IMR-90 (cell line): ENCODE results near the gene IL18. TPM values are rescaled to one million over a fixed set of nuclear protein-coding genes. Genes with fewer than 3 reads are reported as not detected.

ENCODE experiments used
- ATAC-seq: fragments of 200-7000 bp; cut with Tn5 transposase; 2 replicates; pipeline ENCODE4 v1.9.1; 2020; ENCODE audit warnings: low read depth, mild to moderate bottlenecking, moderate library complexity
- BruUV-seq: library from RNA; stranded (reverse); fragments of 400-500 nt; replicated peaks from 2 replicates; lab custom pipeline; 2021; lab: Mats Ljungman, UMichigan
- CTCF ChIA-PET: fragments of 300-600 bp; formaldehyde crosslinking; extraction: SDS; loops from one replicate; lab custom pipeline; 2021; ENCODE audit warnings: antibody characterized with exemption; lab: Yijun Ruan, JAX
- POLR2A ChIA-PET: fragments of 300-600 bp; sonication (Branson Sonifier 250); formaldehyde crosslinking; loops from one replicate; lab custom pipeline; 2022; ENCODE audit warnings: antibody characterized with exemption; ENCODE audit not compliant: unreplicated experiment; lab: Charles Lee
- DNase-seq: peaks from one replicate; pipeline ENCODE4 v3.0.0; 2013
- H2AFZ ChIP-seq: replicated peaks from 2 replicates; pipeline ENCODE3; 2013; ENCODE audit warnings: low read length, mild to moderate bottlenecking; ENCODE audit not compliant: poor library complexity
- H2AK5ac ChIP-seq: 2 replicates; pipeline ENCODE4 v1.6.1; 2013; ENCODE audit warnings: low read depth, low read length, inconsistent platforms
- H2AK9ac ChIP-seq: replicated peaks from 2 replicates; pipeline ENCODE3; 2013; ENCODE audit warnings: mild to moderate bottlenecking, low read depth, low read length, moderate library complexity; ENCODE audit not compliant: poor library complexity
- H2BK120ac ChIP-seq: 2 replicates; pipeline ENCODE4 v1.6.1; 2013; ENCODE audit warnings: low read depth, low read length, inconsistent platforms
- H2BK15ac ChIP-seq: 3 replicates; pipeline ENCODE4 v1.6.1; 2013; ENCODE audit warnings: low read depth, low read length, inconsistent platforms
- H2BK20ac ChIP-seq: 2 replicates; pipeline ENCODE4 v1.6.1; 2013; ENCODE audit warnings: low read depth, mild to moderate bottlenecking, inconsistent platforms, low read length, moderate library complexity
- H2BK5ac ChIP-seq: 2 replicates; pipeline ENCODE4 v1.6.1; 2013; ENCODE audit warnings: mild to moderate bottlenecking, low read depth, low read length, inconsistent platforms; ENCODE audit not compliant: poor library complexity, severe bottlenecking
- H3K14ac ChIP-seq: replicated peaks from 2 replicates; pipeline ENCODE4 v1.6.1; 2013; ENCODE audit warnings: low read depth, low read length, inconsistent platforms
- H3K18ac ChIP-seq: 2 replicates; pipeline ENCODE4 v1.6.1; 2013; ENCODE audit warnings: low read depth, low read length, control low read depth
- H3K23ac ChIP-seq: 2 replicates; pipeline ENCODE4 v1.6.1; 2013; ENCODE audit warnings: low read depth, low read length, inconsistent platforms
- H3K27ac ChIP-seq: 2 replicates; pipeline ENCODE4 v1.5.1; 2013; ENCODE audit warnings: mild to moderate bottlenecking, control low read depth, low read length; ENCODE audit not compliant: insufficient read depth
- H3K27me3 ChIP-seq: 2 replicates; pipeline ENCODE4 v1.6.1; 2013; ENCODE audit warnings: low read length; ENCODE audit not compliant: control insufficient read depth, insufficient read depth
- H3K36me3 ChIP-seq: 2 replicates; pipeline ENCODE4 v1.6.1; 2013; ENCODE audit warnings: low read length, mixed read lengths; ENCODE audit not compliant: control insufficient read depth, insufficient read depth
- H3K4ac ChIP-seq: 2 replicates; pipeline ENCODE4 v1.6.1; 2013; ENCODE audit warnings: low read depth, low read length, inconsistent platforms
- H3K4me1 ChIP-seq: 2 replicates; pipeline ENCODE4 v1.6.1; 2013; ENCODE audit warnings: low read length, mixed read lengths; ENCODE audit not compliant: control insufficient read depth, insufficient read depth
- H3K4me2 ChIP-seq: 2 replicates; pipeline ENCODE4 v1.6.1; 2013; ENCODE audit warnings: low read depth, mild to moderate bottlenecking, control low read depth, low read length, moderate library complexity
- H3K4me3 ChIP-seq: 2 replicates; pipeline ENCODE4 v1.5.1; 2013; ENCODE audit warnings: low read depth, mild to moderate bottlenecking, control low read depth, low read length, moderate library complexity; ENCODE audit not compliant: insufficient read depth
- H3K56ac ChIP-seq: 2 replicates; pipeline ENCODE4 v1.6.1; 2013; ENCODE audit warnings: low read length, inconsistent platforms; ENCODE audit not compliant: insufficient read depth; ENCODE audit errors: extremely low read depth
- H3K79me1 ChIP-seq, 2 experiments: 2 replicates each; pipeline ENCODE4 v1.6.1; 2013; ENCODE audit warnings: low read length in 2 of 2, inconsistent platforms in 1 of 2, low read depth in 1 of 2
- H3K9ac ChIP-seq: 2 replicates; pipeline ENCODE4 v1.6.1; 2013; ENCODE audit warnings: low read depth, low read length, control low read depth
- H3K9me1 ChIP-seq: 2 replicates; pipeline ENCODE4 v1.6.1; 2013; ENCODE audit warnings: low read length, inconsistent platforms; ENCODE audit not compliant: insufficient read depth
- H3K9me3 ChIP-seq: 2 replicates; pipeline ENCODE4 v1.6.1; 2013; ENCODE audit warnings: low read length; ENCODE audit not compliant: control insufficient read depth, insufficient read depth
- H4K20me1 ChIP-seq: 2 replicates; pipeline ENCODE4 v1.6.1; 2013; ENCODE audit warnings: low read length, inconsistent platforms; ENCODE audit not compliant: insufficient read depth
- H4K5ac ChIP-seq: 2 replicates; pipeline ENCODE4 v1.6.1; 2013; ENCODE audit warnings: mild to moderate bottlenecking, low read depth, low read length, control low read depth
- H4K8ac ChIP-seq, 2 experiments: 2 replicates each; pipeline ENCODE4 v1.6.1; 2013; ENCODE audit warnings: low read depth in 2 of 2, low read length in 2 of 2, control low read depth in 1 of 2, inconsistent platforms in 1 of 2
- H4K91ac ChIP-seq: 2 replicates; pipeline ENCODE4 v1.6.1; 2013; ENCODE audit warnings: low read depth, low read length, inconsistent platforms; ENCODE audit not compliant: insufficient read depth
- BHLHE40 ChIP-seq: fragments of 150-350 bp; IDR thresholded peaks from 2 replicates; pipeline ENCODE4 v1.6.1; 2016; ENCODE audit warnings: mild to moderate bottlenecking, low read depth, low read length
- CEBPB ChIP-seq: IDR thresholded peaks from 2 replicates; pipeline ENCODE4 v1.6.1; 2012; ENCODE audit warnings: low read depth, low read length, improper control_type of control experiment
- CHD1 ChIP-seq: IDR thresholded peaks from 2 replicates; pipeline ENCODE4 v1.6.1; 2012; ENCODE audit warnings: low read depth, low read length, improper control_type of control experiment
- CTCF ChIP-seq: conservative IDR thresholded peaks from 2 replicates; pipeline ENCODE4 v1.5.1; 2012; ENCODE audit warnings: mild to moderate bottlenecking, low read depth, low read length, improper control_type of control experiment
- ELK1 ChIP-seq: fragments of 150-350 bp; IDR thresholded peaks from 2 replicates; pipeline ENCODE4 v1.6.1; 2016; ENCODE audit warnings: low read depth, mild to moderate bottlenecking, low read length, moderate library complexity, borderline replicate concordance
- FOS ChIP-seq: fragments of 150-350 bp; IDR thresholded peaks from 2 replicates; pipeline ENCODE4 v1.6.1; 2016; ENCODE audit warnings: low read depth, low read length
- MAFK ChIP-seq: IDR thresholded peaks from 2 replicates; pipeline ENCODE4 v1.6.1; 2012; ENCODE audit warnings: low read depth, low read length, improper control_type of control experiment
- MAZ ChIP-seq: IDR thresholded peaks from 2 replicates; pipeline ENCODE4 v1.6.1; 2012; ENCODE audit warnings: low read depth, mild to moderate bottlenecking, low read length, improper control_type of control experiment, moderate library complexity, borderline replicate concordance
- MXI1 ChIP-seq: IDR thresholded peaks from 2 replicates; pipeline ENCODE4 v1.6.1; 2012; ENCODE audit warnings: low read depth, mild to moderate bottlenecking, low read length, moderate library complexity, borderline replicate concordance
- NFE2L2 ChIP-seq: fragments of 150-350 bp; IDR thresholded peaks from 2 replicates; pipeline ENCODE4 v1.6.1; 2016; ENCODE audit warnings: low read depth, mild to moderate bottlenecking, low read length
- POLR2A ChIP-seq: IDR thresholded peaks from 2 replicates; pipeline ENCODE4 v1.6.1; 2012; ENCODE audit warnings: mild to moderate bottlenecking, low read depth, low read length
- RAD21 ChIP-seq: IDR thresholded peaks from 2 replicates; pipeline ENCODE4 v1.6.1; 2012; ENCODE audit warnings: low read length, improper control_type of control experiment
- RCOR1 ChIP-seq: IDR thresholded peaks from 2 replicates; pipeline ENCODE4 v1.6.1; 2012; ENCODE audit warnings: mild to moderate bottlenecking, low read length, improper control_type of control experiment; ENCODE audit not compliant: insufficient replicate concordance
- RFX5 ChIP-seq: IDR thresholded peaks from 2 replicates; pipeline ENCODE4 v1.8.0; 2012; ENCODE audit warnings: low read depth, mild to moderate bottlenecking, low read length, moderate library complexity
- SMC3 ChIP-seq: fragments of 150-350 bp; IDR thresholded peaks from 2 replicates; pipeline ENCODE4 v1.6.1; 2016; ENCODE audit warnings: low read depth, mild to moderate bottlenecking, antibody characterized with exemption, low read length, moderate library complexity
- USF2 ChIP-seq: fragments of 150-350 bp; IDR thresholded peaks from 2 replicates; pipeline ENCODE4 v1.6.1; 2017; ENCODE audit warnings: mild to moderate bottlenecking, antibody characterized with exemption, low read length, low read depth
- WGBS, 2 experiments: methylation state at CpG; one replicate each; pipeline versions ENCODE4 v1.1.5 to v1.1.7; 2013; ENCODE audit warnings: missing lambda C conversion rate in 2 of 2; ENCODE audit not compliant: insufficient read length in 1 of 2; ENCODE audit errors: extremely low coverage in 2 of 2; 5-methylcytosine and 5-hydroxymethylcytosine counted together
- dilution Hi-C: fragments of 300-500 bp; cut with HindIII; formaldehyde crosslinking; loops from one replicate; pipeline ENCODE4 v1.14.3; 2018; ENCODE audit warnings: low sequenced_read_pairs; ENCODE audit not compliant: unreplicated experiment
- in situ Hi-C: fragments of 300-500 bp; cut with MboI; formaldehyde crosslinking; loops from 3 replicates; pipeline ENCODE4 v1.14.3; 2019; ENCODE audit warnings: low sequenced_read_pairs, inconsistent platforms, mixed read lengths
- intact Hi-C: fragments of 100-400 bp; cut with micrococcal nuclease; formaldehyde crosslinking; loops from 2 replicates; pipeline ENCODE4 v1.10.0; 2022
- polyA plus RNA-seq, 3 experiments: library from polyadenylated mRNA; depleted of rRNA; stranded (reverse); fragments of >200 nt; gene quantifications; 2 replicates each; pipeline ENCODE4 v1.2.3, GENCODE V29; 2012; ENCODE audit warnings: low replicate concordance in 1 of 3
- total RNA-seq: library from RNA; depleted of rRNA; stranded (reverse); fragments of >200 nt; gene quantifications from 2 replicates; pipeline ENCODE4 v1.2.3, GENCODE V29; 2012

Gene IL18
- total and polyA plus RNA-seq, 2 of the 4 experiments (the other 2 are of a cell fraction), result 0.54 to 0.96 TPM

- no peak overlapping the region for H4K91ac ChIP-seq
- H2BK5ac ChIP-seq, result no peak overlapping the region
- ChIA-PET POLR2A (no interaction called here), CTCF (no interaction called here)
- in situ Hi-C loops (no loop called here), intact Hi-C loops (no loop called here), dilution Hi-C loops (no loop called here)
- H3K4me1 ChIP-seq, result peaks cover 7% of the 10 kb centered on the region
- H3K4me2 ChIP-seq, result no peak overlapping the region
- H3K14ac ChIP-seq, result no peak overlapping the region
- H3K27ac ChIP-seq, result no peak overlapping the region
- no peaks in the 10 kb centered on the region for H3K79me1 ChIP-seq
- no peak overlapping the region for H2BK20ac ChIP-seq
- no peak overlapping the region for H2AFZ ChIP-seq
- no peak overlapping the region for H3K56ac ChIP-seq
- no peaks in the 10 kb centered on the region for H4K20me1 ChIP-seq
- H3K27me3 ChIP-seq, result no peaks in the 10 kb centered on the region
- no peak overlapping the region for H3K4me3 ChIP-seq
- 95% methylated on average over 5 of the region's 5 CpGs; no CpG with 5 or more reads in 1 of the 2 experiments for WGBS, 2 experiments
- H4K5ac ChIP-seq, result no peak overlapping the region
- no TSS peak for BruUV-seq
- DNase-seq, result no peak
- no peak overlapping the region for H2AK9ac ChIP-seq
- no peak overlapping the region; the same call in 1 of the 2 replicates for H3K4ac ChIP-seq
- H3K9me1 ChIP-seq, result peaks cover 6% of the 10 kb centered on the region
- H2BK120ac ChIP-seq, result no peak overlapping the region
- H3K36me3 ChIP-seq, result no peaks in the 10 kb centered on the region
- H3K9ac ChIP-seq, result no peak overlapping the region
- H3K9me3 ChIP-seq, result no peaks in the 10 kb centered on the region
- no peak overlapping the region; the same call in 1 of the 2 replicates for H2AK5ac ChIP-seq
- TF ChIP-seq BHLHE40 (no peak), CEBPB (no peak), USF2 (no peak), RCOR1 (no peak), POLR2A (no peak), MAZ (no peak), ELK1 (no peak), RFX5 (no peak), CTCF (no peak), CHD1 (no peak), FOS (no peak), SMC3 (no peak), NFE2L2 (no peak), RAD21 (no peak), MXI1 (no peak), MAFK (no peak)
- no peak overlapping the region for H3K23ac ChIP-seq
- no peak overlapping the region for H4K8ac ChIP-seq
- no peak overlapping the region; the same call in 2 of the 3 replicates for H2BK15ac ChIP-seq
- no peak for ATAC-seq
- H3K18ac ChIP-seq, result no peak overlapping the region
Measured at GRCh38 chr11:112129656-112130055, 34.2 kb downstream of the IL18 start.
